Glutamatergic neuron (in vitro differentiated cells): ENCODE results near the gene ARHGEF26. TPM values are rescaled to one million over a fixed set of nuclear protein-coding genes. Genes with fewer than 3 reads are reported as not detected.

ENCODE experiments used
- DNase-seq: peaks from one replicate; pipeline ENCODE4 v3.0.0; 2022
- H3K27ac Mint-ChIP-seq: one replicate; pipeline ENCODE4 v1.8.0; 2020; ENCODE audit warnings: mild to moderate bottlenecking, mixed read lengths, inconsistent platforms; ENCODE audit not compliant: unreplicated experiment
- H3K27me3 Mint-ChIP-seq: one replicate; pipeline ENCODE4 v1.8.0; 2020; ENCODE audit warnings: mild to moderate bottlenecking, moderate library complexity, mixed read lengths, inconsistent platforms; ENCODE audit not compliant: unreplicated experiment
- H3K36me3 Mint-ChIP-seq: one replicate; pipeline ENCODE4 v1.8.0; 2020; ENCODE audit warnings: mild to moderate bottlenecking, mixed read lengths, inconsistent platforms; ENCODE audit not compliant: unreplicated experiment
- H3K4me1 Mint-ChIP-seq: one replicate; pipeline ENCODE4 v1.8.0; 2020; ENCODE audit warnings: mild to moderate bottlenecking, low read depth, mixed read lengths, inconsistent platforms; ENCODE audit not compliant: unreplicated experiment
- H3K4me3 Mint-ChIP-seq: one replicate; pipeline ENCODE4 v1.8.0; 2020; ENCODE audit warnings: mild to moderate bottlenecking, mixed read lengths, inconsistent platforms; ENCODE audit not compliant: unreplicated experiment
- H3K9me3 Mint-ChIP-seq: one replicate; pipeline ENCODE4 v1.8.0; 2020; ENCODE audit warnings: mild to moderate bottlenecking, moderate library complexity, mixed read lengths, inconsistent platforms; ENCODE audit not compliant: unreplicated experiment
- CTCF ChIP-seq: fragments of 200-600 bp; sonication (generic); IDR thresholded peaks from one replicate; pipeline ENCODE4 v1.5.0; 2021; ENCODE audit not compliant: partially characterized antibody, unreplicated experiment
- total RNA-seq: library from RNA; stranded (reverse); fragmentation: NEBNext Ultra II Directional; extraction: Animal tissue kit (Norgen Biotek cat#: 25700); gene quantifications from one replicate; pipeline ENCODE4 v1.2.1, GENCODE V29; 2021; ENCODE audit not compliant: unreplicated experiment

ARHGEF26 gene
- total RNA-seq, 1 donor from 2014 or later: 4.4 TPM

- Mint-ChIP-seq H3K27ac (no peak overlapping the region), H3K9me3 (no peaks in the 10 kb centered on the region), H3K4me3 (peak overlapping the region; percentile 95), H3K4me1 (peaks cover 4% of the 10 kb centered on the region), H3K27me3 (peaks cover 6% of the 10 kb centered on the region), H3K36me3 (no peaks in the 10 kb centered on the region)
- no peak for DNase-seq
- TF ChIP-seq CTCF: no peak
Measured at GRCh38 chr3:154119951-154120350, 1.2 kb upstream of the ARHGEF26 start.

DNA sequence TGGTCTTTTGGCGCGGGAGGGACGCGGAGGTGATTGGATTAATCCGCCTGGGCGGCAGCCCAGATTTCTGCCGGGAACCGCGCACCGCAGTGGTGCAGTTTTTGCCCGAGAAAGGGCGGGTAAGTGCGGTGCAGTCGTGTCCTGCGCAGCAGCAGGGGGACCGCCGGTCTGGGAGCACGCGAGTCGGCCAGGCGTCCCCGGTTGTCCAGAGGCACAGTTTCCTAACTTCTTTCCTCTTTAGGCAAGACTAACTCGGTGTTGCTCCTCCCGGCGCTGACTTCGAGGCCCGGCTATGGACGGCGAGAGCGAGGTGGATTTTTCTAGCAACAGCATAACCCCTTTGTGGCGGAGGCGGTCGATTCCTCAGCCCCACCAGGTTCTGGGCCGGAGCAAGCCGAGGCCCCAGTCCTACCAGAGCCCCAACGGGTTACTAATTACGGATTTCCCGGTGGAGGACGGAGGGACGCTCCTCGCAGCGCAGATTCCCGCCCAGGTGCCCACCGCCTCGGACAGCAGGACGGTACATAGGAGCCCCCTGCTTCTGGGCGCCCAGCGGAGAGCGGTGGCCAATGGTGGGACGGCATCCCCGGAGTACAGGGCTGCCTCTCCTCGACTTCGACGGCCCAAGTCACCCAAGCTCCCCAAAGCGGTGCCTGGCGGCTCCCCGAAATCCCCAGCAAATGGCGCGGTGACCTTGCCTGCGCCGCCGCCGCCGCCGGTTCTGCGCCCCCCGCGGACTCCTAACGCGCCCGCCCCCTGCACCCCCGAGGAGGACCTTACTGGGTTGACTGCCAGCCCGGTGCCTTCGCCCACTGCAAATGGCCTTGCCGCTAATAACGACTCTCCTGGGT, 736 bp downstream of the ARHGEF26 start:
- TF ChIP-seq CTCF: no peak
- H3K4me1 Mint-ChIP-seq: peaks cover 4% of the 10 kb centered on the region
- H3K9me3 Mint-ChIP-seq: no peaks in the 10 kb centered on the region
- H3K27me3 Mint-ChIP-seq: peaks cover 6% of the 10 kb centered on the region
- no peaks in the 10 kb centered on the region for H3K36me3 Mint-ChIP-seq
- peak; percentile 55 for DNase-seq
- no peak overlapping the region for H3K27ac Mint-ChIP-seq
- peak overlapping the region; percentile 95 for H3K4me3 Mint-ChIP-seq

- Mint-ChIP-seq H3K4me3 (peak overlapping the region; percentile 95), H3K4me1 (peaks cover 4% of the 10 kb centered on the region), H3K9me3 (no peaks in the 10 kb centered on the region), H3K27ac (no peak overlapping the region), H3K36me3 (no peaks in the 10 kb centered on the region), H3K27me3 (peaks cover 6% of the 10 kb centered on the region)
- no peak for TF ChIP-seq CTCF
- no peak for DNase-seq
Measured at GRCh38 chr3:154122552-154122911, 1.3 kb downstream of the ARHGEF26 start.

GRCh38 chr3:154122912-154123559, 1.8 kb downstream of the ARHGEF26 start:
- Mint-ChIP-seq H3K27ac (no peak overlapping the region), H3K27me3 (peaks cover 6% of the 10 kb centered on the region), H3K9me3 (no peaks in the 10 kb centered on the region), H3K4me1 (peaks cover 4% of the 10 kb centered on the region), H3K4me3 (peak overlapping the region; percentile 95), H3K36me3 (no peaks in the 10 kb centered on the region)
- no peak for TF ChIP-seq CTCF
- DNase-seq: no peak

DNA sequence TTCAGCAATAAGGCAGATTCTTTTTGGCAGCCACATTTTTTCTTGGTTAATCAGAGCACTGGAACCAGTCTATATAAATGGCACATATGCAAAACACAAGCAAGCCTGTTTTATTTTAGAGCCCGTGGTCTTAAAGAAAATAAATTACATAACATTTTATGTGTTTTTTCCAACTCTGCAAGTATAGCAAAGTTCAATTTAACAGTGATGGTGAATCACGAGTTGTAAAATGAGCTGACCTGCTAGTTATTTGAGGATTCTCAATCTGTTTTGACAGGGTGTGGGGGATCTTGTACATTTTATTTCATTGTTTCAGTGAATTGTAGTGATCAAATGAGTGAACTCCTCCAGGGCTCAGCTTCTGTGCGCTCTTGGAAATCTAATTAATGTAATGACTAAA, 2.7 kb downstream of the ARHGEF26 start:
- TF ChIP-seq CTCF: no peak
- Mint-ChIP-seq H3K27me3 (peaks cover 6% of the 10 kb centered on the region), H3K4me1 (peaks cover 4% of the 10 kb centered on the region), H3K36me3 (no peaks in the 10 kb centered on the region), H3K27ac (no peak overlapping the region), H3K4me3 (peak overlapping the region; percentile 95), H3K9me3 (no peaks in the 10 kb centered on the region)
- DNase-seq: no peak
